ENCODE data around the gene RAB10.

GRCh38 chr2:26144953-26145680 lies 111.2 kb downstream of the RAB10 start:
- TF ChIP-seq CTCF (IDR thresholded peaks at IDR 0.05) (peak; percentile 51 to 78 (median 69)), POLR2A (IDR thresholded peaks at IDR 0.05) (no peak), POLR2AphosphoS5 (IDR thresholded peaks at IDR 0.05) (no peak)
